HG03196 (cell line): ENCODE measurements around the gene CEMIP.

ENCODE experiments used
- ATAC-seq: cut with Tn5 transposase; IDR thresholded peaks from one replicate; pipeline ENCODE4 v1.9.1; 2021; ENCODE audit not compliant: unreplicated experiment

Gene CEMIP

DNA sequence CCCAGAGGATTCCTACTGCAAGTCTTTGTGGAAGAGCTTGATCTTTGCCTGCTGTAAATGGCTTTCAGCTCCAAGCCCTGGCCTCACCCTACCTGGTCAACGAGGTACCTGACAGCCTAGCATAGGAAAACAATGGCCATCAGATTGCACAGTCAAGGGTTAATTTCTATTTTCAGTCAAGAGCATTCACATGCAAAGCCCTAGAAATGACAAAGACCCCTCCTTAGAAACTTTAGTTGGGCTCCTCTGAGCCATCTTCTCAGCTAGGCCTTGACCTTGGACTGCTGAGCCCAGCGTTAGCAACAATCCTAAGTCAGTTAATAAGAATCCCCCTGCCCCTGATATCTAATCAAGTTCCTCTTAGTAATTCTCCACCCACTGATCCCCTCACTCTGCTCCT lies 192.0 kb downstream of the CEMIP start:
- no peak for ATAC-seq

DNA sequence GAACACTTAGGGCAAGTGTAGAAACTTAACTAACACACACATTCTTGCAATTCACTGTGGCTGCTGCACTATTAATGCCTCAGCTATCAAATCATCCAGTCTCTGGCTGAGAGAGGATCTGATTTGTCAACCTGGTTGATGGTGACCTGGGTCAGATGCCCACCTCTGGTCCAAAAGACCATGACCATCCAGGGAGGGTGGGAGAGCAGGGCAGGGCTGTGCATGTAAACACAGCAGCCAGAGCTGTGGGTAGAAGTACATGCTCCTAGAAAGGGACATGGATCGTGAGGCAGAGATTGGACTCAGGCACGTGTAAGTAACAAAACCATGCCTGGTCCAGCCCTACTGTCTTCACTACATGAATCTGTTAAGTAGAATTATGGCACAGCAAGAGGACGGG lies 193.1 kb downstream of the CEMIP start:
- ATAC-seq = no peak

DNA sequence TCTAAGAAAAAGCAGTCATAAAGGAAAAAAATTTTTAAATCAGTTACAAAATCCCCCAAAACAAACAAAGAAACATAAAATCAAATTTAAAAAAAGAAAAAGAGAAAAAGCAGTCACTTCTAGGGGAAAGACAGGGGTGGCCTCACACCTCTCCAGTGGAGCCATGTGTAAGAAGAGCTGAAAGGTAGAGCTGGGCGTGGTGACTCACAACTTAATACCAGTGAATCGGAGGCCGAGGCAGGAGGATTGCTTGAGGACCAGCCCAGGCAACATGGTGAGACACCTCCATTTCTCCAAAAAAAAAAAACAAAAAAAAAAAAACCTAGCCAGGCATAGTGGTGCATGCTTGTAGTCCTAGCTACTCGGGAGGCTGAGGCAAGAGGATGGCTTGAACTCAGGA lies 195.7 kb downstream of the CEMIP start:
- ATAC-seq = no peak

DNA sequence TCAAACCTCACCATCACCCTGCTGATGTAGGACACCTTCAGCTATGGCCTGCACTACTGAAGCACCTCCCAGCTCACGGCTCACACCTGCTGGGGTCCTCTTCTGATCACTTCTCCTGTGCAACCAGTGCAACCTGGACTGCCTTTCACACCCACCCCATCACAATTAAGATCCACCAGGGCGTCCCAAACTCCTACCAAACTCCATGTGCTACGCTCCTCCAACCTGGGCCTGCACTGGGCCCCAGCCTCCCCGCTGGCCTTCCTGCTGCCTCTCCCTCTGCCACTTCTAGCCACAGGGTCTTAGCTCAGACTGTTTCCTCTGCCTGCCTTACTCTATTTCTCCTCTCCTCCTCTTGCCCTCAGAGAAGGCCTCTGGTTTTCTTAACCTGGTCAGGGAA lies 197.7 kb downstream of the CEMIP start:
- ATAC-seq = no peak

DNA sequence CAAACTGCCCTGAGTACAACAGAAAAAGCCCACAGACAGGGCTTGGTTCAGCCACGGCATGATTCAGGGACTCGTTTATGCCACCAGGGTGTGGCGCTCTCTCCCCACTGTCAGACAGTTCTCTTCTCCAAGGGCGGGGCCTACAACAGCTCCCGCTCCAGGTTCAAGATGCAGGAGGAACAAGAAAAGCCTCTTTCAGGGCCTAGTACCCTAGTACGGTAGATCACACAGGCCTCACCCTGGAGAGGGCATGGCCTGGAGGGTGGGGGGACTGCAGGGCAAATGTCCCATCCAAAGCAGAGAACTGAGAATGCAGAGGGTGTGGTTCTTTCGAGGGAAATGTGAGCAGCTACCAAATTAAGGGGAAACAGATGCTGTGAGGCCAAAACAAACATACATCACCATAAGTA lies 198.5 kb downstream of the CEMIP start:
- ATAC-seq = no peak

DNA sequence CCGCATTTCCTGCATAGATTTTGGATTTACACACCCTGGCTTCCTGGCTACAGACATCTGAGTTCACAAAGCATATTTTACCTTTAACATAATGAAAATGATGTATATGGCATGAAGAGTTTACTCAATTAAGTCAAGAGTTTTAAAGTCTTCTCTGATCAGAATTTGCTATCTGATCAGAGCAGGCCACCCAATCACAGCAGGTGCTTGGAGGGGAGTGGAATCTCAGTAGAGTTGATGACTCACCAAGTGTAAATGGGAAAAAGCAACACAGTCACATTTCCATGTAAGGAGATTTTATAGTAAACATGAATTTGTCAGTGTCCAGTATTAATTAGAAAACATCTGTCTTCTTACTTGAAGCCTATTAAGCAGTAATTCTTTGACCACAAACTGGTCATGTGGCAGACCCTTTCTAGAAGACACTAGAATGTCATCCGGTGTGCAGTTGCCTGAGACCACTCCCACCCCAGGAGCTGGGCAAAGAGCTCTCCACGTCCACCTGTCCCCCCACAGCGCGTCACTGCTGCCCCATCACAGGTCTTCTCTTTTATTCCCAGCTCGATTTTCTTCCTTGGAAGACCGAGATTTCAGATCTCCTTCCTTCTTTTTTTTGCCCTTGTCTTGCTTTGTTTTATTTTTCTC lies 199.6 kb downstream of the CEMIP start:
- no peak for ATAC-seq

DNA sequence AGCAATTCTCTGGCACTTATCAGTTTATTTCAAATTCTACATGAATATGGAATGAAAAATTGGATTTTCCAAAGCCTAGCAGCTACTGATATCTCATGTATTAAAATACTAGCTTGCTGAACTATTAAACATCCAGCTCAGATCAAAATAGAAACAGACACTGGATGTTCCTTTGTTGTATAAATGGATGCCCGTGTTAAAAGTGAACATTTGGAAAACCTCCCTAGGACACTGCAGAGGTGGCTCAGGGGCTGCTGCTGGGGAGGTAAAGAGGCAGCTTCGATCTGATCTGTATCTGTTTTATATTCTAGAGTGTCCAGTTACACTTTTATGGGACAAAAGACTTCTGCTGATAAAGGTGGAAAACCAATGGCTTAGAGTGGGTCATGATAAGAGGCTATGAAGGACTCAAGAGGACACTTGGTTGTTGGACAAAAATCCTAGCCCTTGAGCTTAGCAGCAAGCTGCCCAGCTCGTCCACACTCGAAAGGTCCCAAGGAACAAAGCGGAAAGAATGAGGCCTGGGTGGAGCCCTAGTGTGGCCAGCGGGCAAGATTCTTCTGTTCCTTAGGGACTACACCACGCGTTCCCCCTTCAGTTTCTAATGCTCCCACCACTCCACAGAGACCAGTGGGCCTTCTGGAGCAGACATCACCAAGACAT lies 200.5 kb downstream of the CEMIP start:
- no peak for ATAC-seq

DNA sequence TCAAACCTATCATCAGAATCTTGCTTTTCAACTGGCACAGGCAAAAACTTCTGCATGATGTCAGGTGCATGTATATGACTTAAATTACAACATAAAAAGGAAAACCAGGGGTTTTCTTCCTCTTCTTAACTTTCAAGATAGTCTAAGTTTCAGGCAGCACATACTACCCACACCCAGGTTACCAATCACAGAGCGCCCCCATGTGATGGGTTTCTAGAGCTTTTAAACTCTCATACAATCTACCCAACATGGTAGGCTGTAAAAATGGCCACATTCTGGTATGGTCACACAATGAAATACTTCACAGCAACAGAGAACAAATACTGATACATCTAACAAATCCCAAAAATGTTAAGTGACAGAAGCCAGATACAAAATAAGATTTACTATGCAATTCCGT lies 203.0 kb downstream of the CEMIP start:
- ATAC-seq = no peak

DNA sequence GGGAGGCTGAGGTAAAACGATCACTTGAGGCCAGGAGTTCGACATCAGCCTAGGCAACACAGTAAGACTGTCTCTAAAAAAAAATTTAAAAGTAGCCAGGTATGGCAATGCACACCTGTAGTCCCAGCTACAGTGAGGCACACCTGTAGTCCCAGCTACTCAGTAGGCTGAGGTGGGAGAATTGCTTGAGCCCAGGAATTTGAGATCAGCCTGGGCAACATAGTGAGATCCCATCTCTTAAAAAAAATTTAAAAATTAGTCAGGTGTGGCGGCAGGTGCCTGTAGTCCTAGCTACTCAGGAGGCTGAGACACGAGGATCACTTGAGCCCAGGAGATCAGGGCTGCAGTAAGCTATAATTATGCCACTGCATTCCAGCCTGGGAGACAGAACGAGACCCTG lies 203.7 kb downstream of the CEMIP start:
- no peak for ATAC-seq

DNA sequence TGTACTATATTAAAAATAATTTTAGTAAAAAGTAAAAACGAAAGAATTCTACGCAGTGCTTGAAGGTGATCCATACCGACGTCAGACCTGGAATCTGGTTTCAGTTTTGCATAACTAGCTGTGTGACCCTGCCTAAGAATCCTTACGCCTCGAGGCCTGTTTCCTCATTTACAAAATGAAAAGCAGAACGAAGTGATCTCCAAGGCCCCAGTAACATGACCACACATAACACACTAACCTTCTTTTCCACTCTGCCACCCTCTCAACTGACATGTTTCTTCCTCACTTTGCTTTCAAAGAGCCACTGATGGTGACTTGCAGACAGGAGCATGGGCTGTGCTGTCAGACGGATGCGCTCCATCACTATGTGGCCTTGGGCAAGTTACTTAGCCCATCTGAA lies 205.7 kb downstream of the CEMIP start:
- no peak for ATAC-seq

DNA sequence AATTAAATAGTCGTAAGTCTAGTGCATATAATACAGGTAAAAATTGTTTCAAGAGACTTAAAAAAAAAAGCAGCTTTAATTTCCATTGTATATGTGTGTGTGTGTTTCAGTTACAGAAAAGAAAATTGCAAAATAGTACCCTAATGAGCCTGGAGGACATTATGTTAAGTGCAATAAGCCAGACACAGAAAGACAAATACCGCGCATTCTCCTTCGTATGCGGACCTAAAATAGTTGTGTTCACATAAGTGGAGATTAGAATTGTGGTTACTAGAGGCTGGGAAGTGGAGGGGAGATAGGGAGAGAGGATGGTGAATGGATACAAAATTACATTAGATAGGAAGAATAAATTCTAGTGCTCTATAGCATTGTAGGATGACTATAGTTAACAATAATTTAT lies 206.8 kb downstream of the CEMIP start:
- ATAC-seq = no peak

DNA sequence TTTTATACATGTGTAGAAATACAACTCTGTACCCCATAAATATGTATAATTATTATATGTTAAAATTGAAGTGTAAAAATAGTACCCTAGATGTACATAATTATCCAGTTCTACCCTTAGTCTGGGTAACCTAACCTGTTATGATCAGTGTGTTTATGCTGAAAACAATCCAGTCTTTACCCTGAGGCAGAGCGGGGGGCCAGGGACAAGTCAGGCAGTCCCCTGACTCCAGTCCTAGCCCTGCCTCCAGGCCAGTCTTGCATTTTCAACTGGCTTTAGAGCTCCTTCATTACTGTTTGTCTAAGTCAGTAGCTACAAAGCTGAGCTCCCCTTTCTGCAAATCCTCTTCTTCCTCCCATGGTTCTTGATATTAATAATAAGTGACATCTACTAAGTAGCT lies 207.3 kb downstream of the CEMIP start:
- ATAC-seq = no peak

DNA sequence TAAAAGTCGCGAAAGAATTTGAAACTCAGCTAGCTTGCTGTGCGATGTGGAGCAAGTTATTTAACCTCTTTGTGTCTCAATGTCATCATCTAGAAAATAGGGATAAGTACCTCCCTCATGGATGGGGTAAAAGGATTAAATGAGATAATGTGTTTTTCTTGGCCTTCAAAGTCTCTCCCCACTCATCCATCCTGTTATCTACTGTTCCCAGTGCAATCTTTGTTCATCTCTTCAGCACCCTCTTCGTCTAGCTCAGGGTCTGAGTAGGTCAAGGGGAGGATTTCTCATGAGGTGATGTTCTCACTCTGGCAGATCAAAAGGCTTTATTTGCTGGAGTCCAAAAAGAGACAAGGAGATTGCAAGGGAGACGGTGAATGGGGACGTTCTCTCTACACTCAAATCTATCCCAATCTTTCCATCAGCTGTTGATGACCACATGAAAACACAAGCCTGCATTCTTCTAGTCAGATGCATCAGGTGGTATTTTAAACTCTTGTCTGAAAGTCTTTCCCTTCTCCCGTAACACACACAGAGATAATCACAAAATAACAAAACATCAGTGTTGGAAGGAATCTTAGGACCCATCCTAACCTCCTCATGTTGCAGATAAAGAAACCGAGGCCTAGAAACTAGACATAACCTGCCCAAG lies 209.1 kb downstream of the CEMIP start:
- no peak for ATAC-seq

DNA sequence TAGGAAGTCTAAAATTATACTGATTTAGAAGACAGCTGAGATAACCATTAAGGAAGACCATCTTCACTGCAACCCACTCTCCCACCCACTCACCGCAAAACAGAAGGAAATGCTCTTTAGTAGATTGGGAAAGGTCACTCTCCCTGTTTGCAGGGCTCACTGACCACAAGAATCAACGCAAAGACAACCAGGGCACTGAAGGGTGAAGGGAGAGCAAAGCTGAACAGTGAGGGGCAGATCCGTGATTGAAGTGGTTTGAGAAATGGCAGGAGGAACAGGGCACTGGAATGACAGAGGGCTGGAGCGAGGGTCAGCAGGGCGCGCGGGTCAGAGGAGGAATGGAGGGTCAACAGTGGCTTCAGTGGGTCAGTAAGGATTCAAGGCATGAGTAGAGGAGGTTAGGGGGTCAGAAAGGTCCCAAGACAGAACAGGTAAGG lies 209.9 kb downstream of the CEMIP start:
- peak; percentile 5 for ATAC-seq

DNA sequence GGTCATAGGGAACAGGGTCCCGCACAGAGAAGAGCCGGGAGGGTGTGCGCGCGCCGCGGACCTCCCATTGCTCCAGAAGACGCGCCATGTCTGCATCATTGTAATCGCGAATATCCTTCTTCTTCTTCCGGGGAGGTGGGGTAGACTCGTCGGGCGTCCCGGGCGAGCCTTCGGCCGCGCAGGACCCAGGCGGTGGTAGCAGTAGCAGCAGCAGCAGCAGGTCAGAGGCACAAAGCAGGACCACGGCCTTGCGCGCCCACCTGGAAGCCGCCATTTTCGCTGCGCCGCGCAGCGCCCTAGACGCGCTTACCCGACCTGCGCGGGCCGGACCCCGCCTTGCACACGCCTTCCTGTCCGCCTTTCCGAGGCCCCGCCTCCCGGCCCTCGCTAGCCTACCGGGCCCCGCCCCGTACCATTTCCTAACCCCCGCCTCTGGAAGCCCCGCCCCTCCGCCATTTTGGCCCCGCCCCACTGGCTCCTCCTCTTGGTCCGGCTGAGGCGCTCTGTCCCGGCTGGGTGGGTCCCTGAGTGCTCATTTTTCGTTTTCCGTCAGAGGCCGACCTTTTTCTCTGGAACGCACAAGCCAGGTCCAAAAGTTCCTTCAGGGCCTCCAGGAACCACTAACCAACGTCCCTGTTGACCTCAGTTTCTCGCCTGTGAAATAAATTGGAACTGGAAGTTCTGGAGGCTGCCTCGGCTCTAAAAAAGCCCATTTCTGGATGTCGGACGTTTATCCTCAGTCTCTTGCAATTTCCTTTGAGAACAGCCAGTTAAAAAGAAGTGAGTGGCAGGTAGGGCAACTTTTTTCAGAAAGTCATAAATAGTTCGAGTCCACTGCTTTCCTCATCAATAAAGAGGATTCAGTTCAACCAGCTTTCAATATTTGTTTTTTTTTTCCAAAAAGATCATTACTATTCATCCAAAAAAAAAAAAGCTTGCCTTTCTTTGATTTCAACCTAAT lies 210.6 kb downstream of the CEMIP start, which contains the start of gene MESD:
TSS of gene MESD (minus strand) at position 302 of the 961 bp plus-strand sequence. CDS start at position 274, 28 bp downstream.
- ATAC-seq = peak; percentile 94

DNA sequence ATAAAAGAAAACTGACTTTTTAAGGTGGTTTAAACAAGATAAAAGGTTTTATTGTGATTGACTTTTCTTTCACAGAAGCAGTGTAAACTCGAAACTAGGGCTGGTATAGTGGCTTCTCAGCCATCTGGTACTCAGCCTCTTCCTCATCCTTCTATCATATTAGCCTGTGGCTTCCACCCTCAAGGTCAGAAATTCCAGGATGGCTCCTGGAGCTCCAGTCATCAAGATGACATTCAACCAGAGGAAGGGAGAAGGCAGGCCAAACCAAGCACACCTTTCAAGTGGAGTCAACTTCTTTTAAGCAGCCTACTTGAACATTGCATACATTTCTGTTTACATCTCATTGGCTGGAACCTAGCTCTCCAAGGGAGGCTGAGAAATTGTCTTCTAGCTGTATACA lies 211.8 kb downstream of the CEMIP start:
- no peak for ATAC-seq

DNA sequence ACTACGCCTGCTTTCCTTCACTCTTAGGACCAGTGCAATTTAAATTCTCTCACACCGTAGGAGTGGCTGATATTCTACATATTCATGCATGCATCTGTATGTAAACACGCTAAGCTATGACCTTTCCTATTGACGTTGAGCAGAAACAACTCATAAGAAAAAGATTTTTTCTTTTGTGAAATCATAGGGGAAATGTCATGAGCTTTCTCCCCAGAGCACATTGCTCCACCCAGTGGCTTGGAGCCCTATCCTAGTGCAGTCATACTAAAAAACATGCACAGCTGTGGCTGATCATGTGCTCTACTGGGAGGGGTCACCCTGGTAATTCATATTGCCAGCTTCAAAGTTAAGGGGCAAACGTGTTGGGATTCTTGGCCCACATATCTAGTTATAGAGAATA lies 212.3 kb downstream of the CEMIP start:
- no peak for ATAC-seq

DNA sequence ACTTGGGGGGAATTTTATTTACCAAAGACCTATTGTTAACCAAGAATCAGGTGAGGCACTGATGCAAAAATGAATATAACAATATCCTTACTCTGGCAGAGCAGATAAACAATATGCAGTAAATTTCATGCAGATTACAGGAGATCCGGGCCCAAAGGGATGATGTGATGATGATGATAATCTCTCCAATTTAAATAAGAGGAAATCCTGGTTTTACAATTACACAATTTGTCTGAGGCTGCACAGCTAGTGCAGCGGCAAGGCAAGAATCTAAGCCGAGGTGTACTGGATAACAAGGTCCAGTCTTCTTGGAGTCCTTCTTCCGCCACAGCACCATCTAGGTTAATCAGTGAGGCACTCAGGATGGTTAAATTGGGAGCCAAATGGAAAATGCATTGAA lies 212.8 kb downstream of the CEMIP start:
- no peak for ATAC-seq

DNA sequence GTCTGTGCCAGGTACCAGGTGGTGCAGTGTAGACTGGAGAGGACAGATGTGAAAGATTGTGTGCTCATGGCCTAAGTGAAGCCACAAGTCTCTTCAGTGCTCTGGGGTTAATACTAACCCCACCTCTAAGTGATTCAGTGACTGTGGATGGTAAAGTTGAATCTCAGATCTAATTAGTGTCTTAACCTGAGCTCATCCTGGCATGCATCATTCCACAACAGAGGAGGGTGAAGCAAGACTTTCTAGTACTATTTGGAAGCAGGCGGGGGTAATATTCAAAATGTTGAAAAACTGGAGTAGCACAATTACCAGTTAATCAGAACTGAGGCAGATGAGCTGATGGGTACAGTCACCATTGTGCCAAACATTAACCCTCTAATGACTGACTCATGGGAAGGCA lies 213.3 kb downstream of the CEMIP start:
- ATAC-seq = no peak

DNA sequence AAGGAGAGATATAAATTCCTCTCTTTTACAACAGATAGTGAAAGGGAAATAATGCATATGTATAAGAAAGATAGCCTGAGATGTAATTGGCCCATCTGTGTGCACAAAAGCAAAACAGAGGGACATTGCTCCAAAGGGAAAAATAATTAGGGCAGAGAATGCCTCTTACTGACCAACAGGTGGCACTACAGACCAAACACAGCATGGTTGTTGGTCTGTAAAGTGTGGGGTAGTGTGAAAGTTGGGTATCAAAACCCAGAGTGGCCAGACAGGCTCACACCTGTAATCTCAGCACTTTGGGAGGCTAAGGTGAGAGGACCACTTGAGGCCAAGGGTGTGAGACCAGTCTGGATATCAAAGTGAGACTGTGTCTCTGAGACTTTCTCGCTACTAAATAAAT lies 217.1 kb downstream of the CEMIP start:
- no peak for ATAC-seq

DNA sequence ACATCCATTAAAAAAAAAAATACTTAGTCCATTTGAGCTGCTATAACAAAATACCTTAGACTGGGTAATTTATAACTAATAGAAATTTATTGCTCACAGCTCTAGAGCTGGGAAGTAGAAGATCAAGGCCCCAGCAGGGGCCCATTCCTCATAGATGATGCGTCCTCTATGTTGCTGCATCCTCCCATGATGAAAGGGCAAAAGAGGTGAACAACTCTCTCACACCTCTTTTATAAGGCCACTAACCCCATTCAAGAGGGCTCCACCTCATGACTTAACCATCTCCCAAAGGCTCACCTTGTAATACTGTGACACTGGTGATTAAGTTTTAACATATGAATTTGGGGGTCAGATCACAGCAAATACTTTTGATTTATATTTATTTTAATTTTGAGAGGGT lies 218.5 kb downstream of the CEMIP start:
- no peak for ATAC-seq
